BE2C (cell line): ENCODE data around the gene AADACL4.

Source experiments
- DNase-seq: peaks from one replicate; pipeline ENCODE4 v3.0.0-alpha.2; 2020
- H3K27me3 ChIP-seq: fragments of 250-450 bp; sonication (Bioruptor Pico); 2 replicates; pipeline ENCODE4 v1.5.1; 2020; ENCODE audit warnings: mild to moderate bottlenecking
- H3K36me3 ChIP-seq: fragments of 250-450 bp; sonication (Bioruptor Pico); 2 replicates; pipeline ENCODE4 v1.5.1; 2020; ENCODE audit warnings: mild to moderate bottlenecking
- H3K4me1 ChIP-seq: fragments of 250-450 bp; sonication (Bioruptor Pico); 2 replicates; pipeline ENCODE4 v1.5.1; 2020
- H3K4me3 ChIP-seq: 2 replicates; pipeline ENCODE4 v1.5.1; 2011; ENCODE audit warnings: low read depth, low read length
- H3K9me3 ChIP-seq: fragments of 250-450 bp; sonication (Bioruptor Pico); 2 replicates; pipeline ENCODE4 v1.5.1; 2020
- CTCF ChIP-seq: IDR thresholded peaks from 2 replicates; pipeline ENCODE4 v1.5.1; 2012; ENCODE audit warnings: mild to moderate bottlenecking, low read depth, low read length

AADACL4 gene

DNA sequence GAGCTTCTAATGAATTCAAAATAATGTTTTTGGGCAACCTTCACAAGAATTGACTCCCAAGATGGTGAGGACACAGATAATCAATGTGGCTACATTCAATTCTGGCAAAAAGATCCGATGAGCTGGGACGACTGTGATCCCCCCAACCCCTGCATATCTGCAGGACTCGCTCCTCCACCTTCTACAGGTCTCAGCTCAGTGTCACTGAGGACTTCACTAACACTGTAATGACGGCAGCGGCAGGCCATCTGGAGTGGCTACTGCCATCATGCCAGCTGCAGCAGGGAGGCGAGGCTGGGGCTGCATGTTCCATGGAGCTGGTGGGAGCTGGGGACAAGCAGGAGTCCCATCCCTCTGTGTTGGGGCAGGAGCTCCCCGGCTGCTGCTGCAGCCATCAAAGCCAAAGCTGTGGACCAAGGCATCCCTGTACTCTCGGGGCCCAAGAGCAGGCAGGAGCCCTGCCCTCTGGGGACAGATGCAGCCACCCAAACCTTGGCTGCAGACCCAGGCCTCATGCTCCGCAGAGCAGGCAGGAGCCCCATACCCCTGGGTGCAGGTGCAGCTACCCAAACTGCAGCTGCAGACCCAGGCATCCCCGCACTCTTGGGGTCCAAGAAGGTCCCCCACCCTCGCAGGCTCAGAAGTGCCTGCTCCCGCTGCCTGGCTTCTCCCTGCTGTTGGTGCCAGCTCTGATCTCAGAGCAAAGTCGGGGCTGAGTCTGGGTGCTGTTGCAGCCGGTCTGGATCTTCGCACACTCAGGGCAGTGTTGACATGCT, 13.7 kb upstream of the AADACL4 start:
- no peaks in the 10 kb centered on the region for H3K27me3 ChIP-seq
- H3K9me3 ChIP-seq = no peaks in the 10 kb centered on the region
- no peaks in the 10 kb centered on the region for H3K36me3 ChIP-seq
- no peak overlapping the region for H3K4me3 ChIP-seq
- DNase-seq = no peak
- no peak for TF ChIP-seq CTCF
- H3K4me1 ChIP-seq = no peaks in the 10 kb centered on the region

GRCh38 chr1:12630946-12631530, 12.8 kb upstream of the AADACL4 start:
- H3K36me3 ChIP-seq = no peaks in the 10 kb centered on the region
- TF ChIP-seq CTCF = no peak
- H3K9me3 ChIP-seq = no peaks in the 10 kb centered on the region
- H3K4me3 ChIP-seq = no peak overlapping the region
- no peak for DNase-seq
- H3K27me3 ChIP-seq = no peaks in the 10 kb centered on the region
- H3K4me1 ChIP-seq = no peaks in the 10 kb centered on the region

DNA sequence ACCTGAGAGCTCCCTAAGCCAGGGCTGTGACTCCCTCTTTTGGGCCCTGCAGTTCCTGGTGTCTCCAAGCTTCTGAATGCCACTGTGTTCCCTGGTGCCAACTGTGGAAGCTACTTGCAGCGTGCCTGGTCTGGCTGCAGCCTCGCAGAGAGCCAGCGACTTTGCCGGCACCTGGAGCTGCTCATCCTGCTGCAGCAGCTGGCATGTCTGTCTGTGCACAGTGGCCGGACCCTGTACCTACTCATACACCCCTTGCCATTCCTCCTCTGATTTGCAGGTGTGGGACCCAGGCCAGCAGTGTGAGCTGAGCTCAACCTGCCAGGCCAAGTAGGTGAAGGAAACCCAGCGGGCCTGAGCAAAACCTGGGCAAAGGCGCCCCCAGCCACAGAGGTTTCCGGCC, 12.3 kb upstream of the AADACL4 start:
- no peak for DNase-seq
- no peak for TF ChIP-seq CTCF
- H3K36me3 ChIP-seq = no peaks in the 10 kb centered on the region
- H3K27me3 ChIP-seq = no peaks in the 10 kb centered on the region
- no peak overlapping the region for H3K4me3 ChIP-seq
- no peaks in the 10 kb centered on the region for H3K4me1 ChIP-seq
- H3K9me3 ChIP-seq = no peaks in the 10 kb centered on the region

GRCh38 chr1:12634156-12634555, 9.7 kb upstream of the AADACL4 start:
- no peak for DNase-seq
- H3K4me3 ChIP-seq = no peak overlapping the region
- H3K4me1 ChIP-seq = no peaks in the 10 kb centered on the region
- H3K36me3 ChIP-seq = no peaks in the 10 kb centered on the region
- no peaks in the 10 kb centered on the region for H3K9me3 ChIP-seq
- no peak for TF ChIP-seq CTCF
- H3K27me3 ChIP-seq = no peaks in the 10 kb centered on the region

GRCh38 chr1:12634696-12635202, 9.1 kb upstream of the AADACL4 start:
- no peak for TF ChIP-seq CTCF
- no peak overlapping the region for H3K4me3 ChIP-seq

More at GRCh38 chr1:12634696-12635202, 9.1 kb upstream of the AADACL4 start:
- Histone ChIP-seq H3K36me3 (no peaks in the 10 kb centered on the region), H3K9me3 (no peaks in the 10 kb centered on the region), H3K27me3 (no peaks in the 10 kb centered on the region), H3K4me1 (no peaks in the 10 kb centered on the region)
- no peak for DNase-seq
